HS-27A (cell line): Measurements from ENCODE around the gene TDRD6.
"Not testable (repeated sequence)": the region's sequence is repeated elsewhere in the genome, so short reads cannot be mapped to it uniquely, and the experiment has no call there.

Experiments
- DNase-seq: peaks from one replicate; pipeline ENCODE4 v3.0.0-alpha.2; 2012; ENCODE audit warnings: low read depth, missing footprints

The TDRD6 gene

GRCh38 chr6:46687619-46688097 lies at the start of gene TDRD6:
Gene TDRD6 (plus strand): TSS chr6:46687885. CDS start chr6:46688129, 244 bp downstream.
- no peak for DNase-seq

GRCh38 chr6:46637933-46638332 lies 49.8 kb upstream of the TDRD6 start:
- DNase-seq: no peak

DNA sequence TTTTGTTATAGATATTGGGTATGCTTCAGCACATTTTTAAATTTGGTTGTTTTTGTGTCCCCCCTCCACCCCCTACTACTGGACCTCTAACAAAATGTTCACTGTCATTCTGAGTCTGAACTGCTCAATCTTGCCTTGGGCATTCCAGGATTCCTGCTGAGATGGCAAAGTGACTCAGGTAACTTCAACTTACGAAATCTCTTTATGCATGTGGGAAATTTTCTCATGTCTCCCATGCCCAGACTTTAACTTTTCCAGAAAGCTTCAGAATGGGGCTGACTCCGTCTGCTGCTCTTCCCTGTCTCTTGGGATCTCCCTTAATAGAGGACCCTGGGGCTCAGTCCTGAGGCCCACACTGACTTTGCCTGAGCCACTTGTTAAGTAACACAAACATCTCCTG lies 49.0 kb upstream of the TDRD6 start:
- DNase-seq: no peak

GRCh38 chr6:46642928-46643751 lies 44.5 kb upstream of the TDRD6 start:
- no peak for DNase-seq

- DNase-seq: no peak
These were observed 42.4 kb upstream of the TDRD6 start for GRCh38 chr6:46645265-46645664.

GRCh38 chr6:46648108-46648507 lies 39.6 kb upstream of the TDRD6 start:
- DNase-seq: not testable (repeated sequence)

- DNase-seq: no peak
These were observed 38.7 kb upstream of the TDRD6 start for GRCh38 chr6:46648869-46649492.

DNA sequence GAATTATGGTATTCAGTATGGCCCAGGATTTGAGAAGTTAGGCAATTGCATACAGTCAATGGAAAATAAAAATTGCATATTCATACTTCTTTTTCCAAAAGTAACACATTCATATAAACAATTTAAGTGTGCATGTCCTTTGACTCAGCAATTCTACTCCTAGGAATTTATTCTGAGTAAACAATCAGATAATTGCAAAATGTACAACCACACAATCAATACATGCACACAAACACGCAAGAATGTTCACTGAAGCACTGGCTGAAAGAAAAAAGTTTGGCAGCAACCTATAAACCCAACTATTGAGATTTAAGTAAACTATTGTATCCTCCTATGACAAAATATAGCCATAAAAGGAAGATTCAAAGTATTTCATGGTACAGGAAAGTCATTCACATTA lies 36.7 kb upstream of the TDRD6 start:
- DNase-seq: no peak

GRCh38 chr6:46651816-46652215 lies 35.9 kb upstream of the TDRD6 start:
- DNase-seq: no peak

- DNase-seq: no peak
These were observed 35.5 kb upstream of the TDRD6 start for GRCh38 chr6:46652232-46652602.

GRCh38 chr6:46652603-46653438 lies 34.9 kb upstream of the TDRD6 start, which contains the start of the genes CYP39A1 and SLC25A27:
Gene CYP39A1 (minus strand): TSS chr6:46652818. CDS start chr6:46652582, 236 bp downstream.
Gene SLC25A27 (plus strand): TSS chr6:46652975. CDS start chr6:46653193, 218 bp downstream.
- no peak for DNase-seq

DNA sequence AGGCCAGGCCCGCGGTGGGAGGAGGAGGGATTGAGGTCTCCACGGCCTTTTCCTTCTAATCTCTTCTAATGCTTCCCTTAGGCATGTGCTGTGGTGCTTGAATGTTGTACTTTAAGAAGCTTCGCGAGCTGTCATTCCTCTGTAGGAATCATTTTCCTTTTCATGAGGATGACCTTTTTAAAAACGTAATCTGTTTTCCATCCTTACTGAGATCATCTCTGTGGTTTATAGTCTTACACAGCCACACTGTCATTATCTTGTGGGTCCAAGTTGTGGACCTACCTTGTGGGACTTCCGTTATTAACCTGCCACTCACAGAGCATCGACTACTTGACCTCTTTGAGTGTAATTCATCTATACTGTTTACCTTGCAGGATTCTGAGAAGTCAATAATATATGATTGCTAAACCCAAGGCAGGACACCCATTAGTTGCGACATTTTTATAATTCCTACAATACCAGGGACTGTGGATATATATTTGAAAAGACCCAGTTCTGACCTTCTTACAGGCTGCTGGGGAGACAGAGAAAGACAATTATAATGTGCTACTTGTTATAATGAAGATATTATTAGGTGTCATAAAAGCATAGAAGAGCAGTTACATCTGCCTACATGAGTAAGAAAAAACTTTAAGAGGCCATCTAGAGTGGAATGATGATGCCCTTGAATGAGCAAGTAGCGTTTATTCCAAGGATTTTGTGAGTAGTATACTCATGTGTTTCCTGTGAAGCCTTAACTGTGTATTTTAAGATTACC lies 34.1 kb upstream of the TDRD6 start:
- no peak for DNase-seq

DNA sequence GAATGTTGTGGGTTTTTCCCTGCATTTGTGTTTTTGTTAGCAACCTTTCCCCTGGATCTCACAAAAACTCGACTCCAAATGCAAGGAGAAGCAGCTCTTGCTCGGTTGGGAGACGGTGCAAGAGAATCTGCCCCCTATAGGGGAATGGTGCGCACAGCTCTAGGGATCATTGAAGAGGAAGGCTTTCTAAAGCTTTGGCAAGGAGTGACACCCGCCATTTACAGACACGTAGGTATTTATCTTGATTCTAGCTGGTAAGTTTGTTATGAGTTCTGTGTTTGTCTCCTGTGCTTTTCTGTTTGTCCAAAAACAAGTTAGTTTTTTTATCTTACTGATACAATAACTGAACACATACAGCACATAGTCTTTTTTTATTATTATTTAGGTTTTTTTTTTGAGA lies 31.9 kb upstream of the TDRD6 start:
- no peak for DNase-seq

GRCh38 chr6:46657642-46658041 lies 30.0 kb upstream of the TDRD6 start:
- DNase-seq: no peak

DNA sequence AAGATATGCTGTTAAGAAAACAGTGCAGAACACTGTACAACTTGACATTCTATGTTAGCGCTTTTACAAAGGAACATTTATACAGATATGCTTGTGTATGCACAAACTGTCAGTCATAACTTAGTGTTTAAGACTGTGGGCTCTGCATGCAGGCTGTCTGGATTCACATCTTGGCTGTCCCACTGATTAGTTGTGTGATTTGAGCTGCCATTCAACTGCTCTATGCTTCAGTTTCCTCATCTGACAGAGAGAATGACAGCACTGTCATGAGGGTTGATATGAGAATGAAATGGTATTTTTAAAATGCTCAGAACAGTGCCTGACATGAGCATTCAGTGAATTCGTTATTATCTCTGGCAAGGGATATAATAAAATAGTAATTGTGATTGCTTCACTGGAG lies 26.2 kb upstream of the TDRD6 start:
- no peak for DNase-seq

GRCh38 chr6:46667377-46667776 lies 20.3 kb upstream of the TDRD6 start:
- DNase-seq: no peak

- no peak for DNase-seq
These were observed 13.3 kb upstream of the TDRD6 start for GRCh38 chr6:46674410-46674809.

DNA sequence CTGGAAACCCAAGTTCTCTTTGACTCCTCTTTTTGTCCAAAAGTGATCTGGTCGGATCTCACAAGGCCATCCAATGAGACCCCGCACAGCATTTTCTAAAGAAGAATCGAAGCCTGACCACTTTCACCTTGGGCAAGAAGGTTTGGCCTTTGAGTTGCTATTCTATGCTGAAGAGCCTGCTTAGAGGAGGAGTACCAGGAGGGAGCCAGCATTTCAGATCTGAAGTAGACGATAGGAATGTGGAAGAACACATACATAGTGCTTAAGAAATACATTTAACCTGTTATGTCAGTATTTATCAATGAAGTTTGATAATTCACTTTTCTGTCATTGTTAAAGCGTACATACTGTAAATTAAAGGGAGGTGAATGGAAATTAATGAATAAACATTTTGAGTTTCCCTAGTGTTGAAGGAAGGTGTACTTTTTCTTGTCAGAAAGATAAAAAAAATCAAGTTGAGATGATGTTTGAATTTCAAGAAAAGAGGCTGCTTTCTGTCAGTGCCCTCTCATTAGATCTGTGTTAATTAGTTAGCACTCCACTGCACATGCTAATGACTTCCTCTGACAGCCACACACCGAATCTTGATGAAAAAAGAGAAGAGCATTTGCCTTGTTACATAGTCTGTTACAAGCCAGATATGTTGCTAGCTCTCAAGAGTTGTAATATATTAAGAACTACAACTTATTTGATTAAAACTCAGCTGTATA lies 10.9 kb upstream of the TDRD6 start:
- no peak for DNase-seq

DNA sequence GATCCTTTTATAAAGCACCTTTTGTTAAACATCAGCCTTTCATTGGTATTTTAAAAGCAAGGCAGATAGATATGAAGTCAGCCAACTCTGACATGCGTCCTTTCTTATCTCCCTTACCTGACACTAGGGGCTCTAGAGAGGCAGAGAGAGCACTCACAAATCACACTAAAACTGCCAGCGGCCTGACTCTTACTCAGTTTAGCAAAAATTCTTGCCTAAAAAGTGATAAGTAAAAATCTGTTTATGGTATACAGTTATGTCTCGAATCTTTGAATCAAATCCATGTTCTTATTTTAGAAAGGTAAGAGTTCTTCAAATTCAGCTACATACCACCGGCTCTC lies 10.4 kb upstream of the TDRD6 start:
- DNase-seq: no peak

DNA sequence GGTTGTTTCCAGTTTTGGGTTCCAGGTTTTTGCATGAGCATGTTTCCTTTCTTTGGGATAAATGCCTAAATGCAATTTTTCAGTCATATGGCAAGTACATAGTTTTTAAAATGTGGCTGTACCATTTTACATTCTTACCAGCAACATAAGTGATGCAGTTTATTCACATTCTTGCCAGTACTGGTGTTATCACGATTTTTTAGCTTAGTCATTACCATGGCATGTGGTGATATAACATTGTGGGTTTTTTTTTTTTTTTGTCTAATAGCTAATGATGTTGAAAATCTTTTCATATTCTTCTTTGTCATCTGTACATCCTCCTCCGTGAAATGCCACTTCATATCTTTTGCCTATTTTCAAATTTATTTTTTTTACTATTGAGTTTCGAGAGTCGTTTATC lies 2.9 kb upstream of the TDRD6 start:
- DNase-seq: no peak
